Heart left ventricle (tissue), 13 donors: ENCODE data around the gene MUC4.

ENCODE experiments used
- POLR2A ChIP-seq, 2 donors: fragments of 450-650 bp; IDR thresholded peaks; one replicate each; pipeline ENCODE4 v1.6.1; 2017; ENCODE audit warnings: antibody characterized with exemption in 2 of 2, mild to moderate bottlenecking in 2 of 2, moderate library complexity in 2 of 2
- TF ChIP-seq, protein P1 (sequence below), 12 donors: fragments of 200-600 bp; sonication (generic) in 4 of 12; IDR thresholded peaks; one replicate each; pipeline versions ENCODE4 v1.5.0 to v1.8.0; 2018 to 2022; ENCODE audit warnings: antibody characterized with exemption in 12 of 12, mild to moderate bottlenecking in 5 of 12
- donor health status: ischemic (EF 13 %, LVEDD 7.1; RV severe dilation, severe dysfunction).
- donor health status: DM: no; HTN: yes; CAD: no.
- donor health status: DM: no; HTN: no; CAD: no.
- donor health status: ischemic (EF 25% LVEDD 6.9; RV normal size, moderate dysfunction).
- donor health status: ischemic (EF 25% LVEDD 5.7; RV mildly dilated, moderate dysfunction).
- donor health status: ischemic (EF 35%, LVEDD 5.7; RV mildly dilated, moderate dysfunction).
- donor health status: nonischemic (EF 11% LVEDD 7.7; RV severe dilation, severe dysfunction).
- donor health status: DM: yes; HTN: yes; CAD: no.
- donor health status: PGD.
- donor health status: ischemic (EF 29% LVEDD 5.4; RV normal size, mild dysfunction).
- donor health status: nonischemic (EF 23%, LVEDD 6.1; RV moderate dilation, normal function).

GRCh38 chr3:195763076-195763830 lies 48.5 kb downstream of the MUC4 start:
- TF ChIP-seq, protein P1, sequence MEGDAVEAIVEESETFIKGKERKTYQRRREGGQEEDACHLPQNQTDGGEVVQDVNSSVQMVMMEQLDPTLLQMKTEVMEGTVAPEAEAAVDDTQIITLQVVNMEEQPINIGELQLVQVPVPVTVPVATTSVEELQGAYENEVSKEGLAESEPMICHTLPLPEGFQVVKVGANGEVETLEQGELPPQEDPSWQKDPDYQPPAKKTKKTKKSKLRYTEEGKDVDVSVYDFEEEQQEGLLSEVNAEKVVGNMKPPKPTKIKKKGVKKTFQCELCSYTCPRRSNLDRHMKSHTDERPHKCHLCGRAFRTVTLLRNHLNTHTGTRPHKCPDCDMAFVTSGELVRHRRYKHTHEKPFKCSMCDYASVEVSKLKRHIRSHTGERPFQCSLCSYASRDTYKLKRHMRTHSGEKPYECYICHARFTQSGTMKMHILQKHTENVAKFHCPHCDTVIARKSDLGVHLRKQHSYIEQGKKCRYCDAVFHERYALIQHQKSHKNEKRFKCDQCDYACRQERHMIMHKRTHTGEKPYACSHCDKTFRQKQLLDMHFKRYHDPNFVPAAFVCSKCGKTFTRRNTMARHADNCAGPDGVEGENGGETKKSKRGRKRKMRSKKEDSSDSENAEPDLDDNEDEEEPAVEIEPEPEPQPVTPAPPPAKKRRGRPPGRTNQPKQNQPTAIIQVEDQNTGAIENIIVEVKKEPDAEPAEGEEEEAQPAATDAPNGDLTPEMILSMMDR (IDR thresholded peaks at IDR 0.05): no peak
- no peak for TF ChIP-seq POLR2A (IDR thresholded peaks at IDR 0.05)
